ENCODE data around the gene CAMK2D. TPM values are rescaled to one million over a fixed set of nuclear protein-coding genes. Genes with fewer than 3 reads are reported as not detected.

The CAMK2D gene
- total RNA-seq, 1 donor from 2014 or later: 69.7 TPM

DNA sequence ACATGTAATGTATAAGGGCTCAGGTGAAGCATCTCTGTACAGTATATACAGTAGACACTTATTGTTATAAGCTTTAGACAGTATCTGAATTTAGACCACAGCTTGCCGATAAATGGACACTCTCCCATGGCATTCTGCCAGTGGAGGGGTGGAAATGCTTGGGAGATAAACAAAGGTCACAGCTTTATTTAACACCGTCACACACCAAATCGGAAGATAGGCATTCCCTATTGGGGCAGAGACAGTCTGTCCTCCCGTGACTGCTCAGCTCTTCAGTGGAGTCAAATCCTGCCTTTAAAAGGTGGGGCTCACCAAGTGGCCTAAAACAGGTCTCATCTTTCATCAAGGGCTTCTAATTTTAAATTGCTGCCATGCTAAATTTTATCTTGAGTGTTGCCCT lies 178.8 kb downstream of the CAMK2D start:
- FAIRE-seq (no peak), DNase-seq (ENCODE audit: low spot score in 2 of 2) (no peak)

- FAIRE-seq (no peak), DNase-seq (ENCODE audit: low spot score in 2 of 2) (no peak)
Measured at GRCh38 chr4:113579360-113579759, 182.2 kb downstream of the CAMK2D start.

DNA sequence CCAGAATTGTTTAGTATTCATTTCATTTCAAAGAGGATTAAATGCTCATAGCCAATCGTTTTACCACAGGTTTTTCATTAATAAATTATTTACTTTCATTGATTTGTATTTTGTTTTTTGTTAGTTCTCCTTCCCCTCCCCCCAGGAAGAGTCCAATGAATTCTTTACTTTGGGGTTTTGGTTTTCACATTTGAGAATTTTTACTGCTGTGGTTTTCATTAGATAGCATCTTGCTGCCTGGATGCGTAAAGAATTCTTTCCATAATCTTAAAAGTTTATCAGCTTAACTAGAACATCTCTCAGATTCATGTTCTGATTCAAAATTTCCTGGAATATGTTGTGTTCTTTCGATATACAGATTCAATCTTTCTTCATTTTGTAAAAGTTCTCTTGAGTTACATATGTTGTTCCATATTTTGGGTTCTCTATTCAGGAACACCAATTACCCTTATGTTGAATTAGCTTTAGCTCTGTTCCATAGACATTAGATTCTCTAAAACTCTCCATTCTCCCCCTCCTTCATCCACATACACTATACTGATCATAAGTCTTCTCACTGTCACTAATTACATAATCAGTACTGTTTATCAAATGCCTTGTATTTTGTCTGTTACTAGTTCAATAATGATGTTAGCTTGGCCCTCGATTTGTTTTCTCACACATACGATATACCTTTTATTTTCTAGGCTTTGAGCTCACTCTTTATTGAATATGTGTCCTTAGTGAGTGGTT lies 184.4 kb downstream of the CAMK2D start:
- FAIRE-seq: no peak

DNA sequence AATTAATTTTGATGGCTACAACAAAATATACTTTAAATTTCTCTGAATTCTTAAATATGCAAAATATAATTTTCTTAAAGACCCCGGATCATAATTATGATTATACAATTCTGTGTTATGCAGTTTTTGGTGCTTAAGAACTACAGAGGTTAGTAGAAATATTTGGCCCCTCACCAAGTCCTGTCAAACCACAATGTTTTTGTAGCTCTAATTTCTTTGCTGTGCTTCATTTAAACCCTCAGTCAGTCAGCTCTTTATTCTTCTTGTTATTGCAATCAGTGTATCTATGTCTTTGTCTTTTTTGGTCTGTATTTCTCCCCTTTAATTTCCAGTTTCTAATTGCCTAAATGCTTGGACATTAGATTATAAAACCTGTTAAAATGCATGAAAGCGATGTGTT lies 186.1 kb downstream of the CAMK2D start:
- no peak for DNase-seq (ENCODE audit: low spot score in 2 of 2)
- FAIRE-seq: no peak

More for the DNA sequence above, 184.4 kb downstream of the CAMK2D start:
- no peak for DNase-seq (ENCODE audit: low spot score in 2 of 2)

GRCh38 chr4:113574636-113575103 lies 186.9 kb downstream of the CAMK2D start:
- FAIRE-seq (no peak), DNase-seq (ENCODE audit: low spot score in 2 of 2) (no peak)

- DNase-seq (ENCODE audit: low spot score in 2 of 2) (no peak), FAIRE-seq (no peak)
Measured at GRCh38 chr4:113572620-113573019, 188.9 kb downstream of the CAMK2D start.

- DNase-seq (ENCODE audit: low spot score in 2 of 2) (no peak), FAIRE-seq (no peak)
Measured at GRCh38 chr4:113566015-113566795, 195.3 kb downstream of the CAMK2D start.

- FAIRE-seq: no peak
- DNase-seq (ENCODE audit: low spot score in 2 of 2): no peak
Measured at GRCh38 chr4:113565702-113566012, 195.9 kb downstream of the CAMK2D start.

- no peak for FAIRE-seq
- no peak for DNase-seq (ENCODE audit: low spot score in 2 of 2)
Measured at GRCh38 chr4:113564493-113564892, 197.0 kb downstream of the CAMK2D start.

DNA sequence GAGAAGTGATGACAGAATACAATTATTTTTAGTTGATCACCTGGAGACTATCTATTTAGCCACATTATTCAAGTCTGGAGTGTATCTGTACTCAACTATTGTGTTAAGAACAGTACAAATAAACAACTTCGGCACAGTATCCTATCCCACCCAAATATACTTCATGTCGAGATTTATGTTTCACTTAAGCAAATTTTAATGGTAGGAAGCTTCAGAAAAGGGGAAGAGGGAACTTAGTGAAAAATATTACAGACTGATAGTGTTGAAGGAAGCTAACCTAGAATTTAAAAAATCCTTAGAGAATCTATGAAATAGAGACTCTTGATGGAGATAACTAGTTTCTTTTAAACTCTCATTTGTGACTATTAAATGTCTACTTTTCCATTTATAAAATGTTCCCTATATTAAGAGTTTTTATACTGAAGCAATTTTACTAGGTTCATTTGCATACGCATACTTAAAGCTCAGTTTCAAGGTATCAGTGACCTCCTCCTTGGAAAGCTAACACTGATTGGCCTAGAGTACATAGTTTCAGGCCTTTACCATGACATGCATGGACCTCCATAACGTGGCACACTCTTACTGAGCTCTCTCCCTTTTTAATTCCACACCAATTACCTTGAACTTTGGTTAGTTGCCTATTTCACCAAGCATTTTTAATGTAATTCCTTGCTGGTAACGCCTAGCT lies 197.7 kb downstream of the CAMK2D start:
- no peak for DNase-seq (ENCODE audit: low spot score in 2 of 2)
- FAIRE-seq: no peak

- DNase-seq (ENCODE audit: low spot score in 2 of 2): no peak
- FAIRE-seq: no peak
Measured at GRCh38 chr4:113561758-113562157, 199.8 kb downstream of the CAMK2D start.

DNA sequence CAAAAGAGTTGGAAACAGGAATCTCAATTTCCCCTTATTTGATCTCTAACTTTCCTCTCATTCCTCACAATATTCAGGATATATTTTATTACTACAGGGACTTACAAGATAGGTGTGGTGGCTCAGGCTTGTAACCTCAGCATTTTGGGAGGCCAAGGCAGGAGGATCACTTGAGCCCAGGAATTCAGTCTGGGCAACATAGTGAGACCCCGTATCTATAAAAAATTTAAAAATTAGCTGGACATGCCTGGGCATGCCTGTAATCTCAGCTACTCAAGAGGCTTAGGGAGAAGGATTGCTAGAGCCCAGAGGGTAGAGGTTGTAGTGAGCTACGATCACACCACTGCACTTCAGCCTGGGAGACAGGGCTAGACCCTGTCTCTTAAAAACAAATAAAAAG lies 200.4 kb downstream of the CAMK2D start:
- no peak for FAIRE-seq
- no peak for DNase-seq (ENCODE audit: low spot score in 2 of 2)

- DNase-seq (ENCODE audit: low spot score in 2 of 2): no peak
- FAIRE-seq: no peak
Measured at GRCh38 chr4:113560579-113560978, 201.0 kb downstream of the CAMK2D start.

- no peak for DNase-seq (ENCODE audit: low spot score in 2 of 2)
- FAIRE-seq: no peak
Measured at GRCh38 chr4:113559947-113560346, 201.6 kb downstream of the CAMK2D start.

DNA sequence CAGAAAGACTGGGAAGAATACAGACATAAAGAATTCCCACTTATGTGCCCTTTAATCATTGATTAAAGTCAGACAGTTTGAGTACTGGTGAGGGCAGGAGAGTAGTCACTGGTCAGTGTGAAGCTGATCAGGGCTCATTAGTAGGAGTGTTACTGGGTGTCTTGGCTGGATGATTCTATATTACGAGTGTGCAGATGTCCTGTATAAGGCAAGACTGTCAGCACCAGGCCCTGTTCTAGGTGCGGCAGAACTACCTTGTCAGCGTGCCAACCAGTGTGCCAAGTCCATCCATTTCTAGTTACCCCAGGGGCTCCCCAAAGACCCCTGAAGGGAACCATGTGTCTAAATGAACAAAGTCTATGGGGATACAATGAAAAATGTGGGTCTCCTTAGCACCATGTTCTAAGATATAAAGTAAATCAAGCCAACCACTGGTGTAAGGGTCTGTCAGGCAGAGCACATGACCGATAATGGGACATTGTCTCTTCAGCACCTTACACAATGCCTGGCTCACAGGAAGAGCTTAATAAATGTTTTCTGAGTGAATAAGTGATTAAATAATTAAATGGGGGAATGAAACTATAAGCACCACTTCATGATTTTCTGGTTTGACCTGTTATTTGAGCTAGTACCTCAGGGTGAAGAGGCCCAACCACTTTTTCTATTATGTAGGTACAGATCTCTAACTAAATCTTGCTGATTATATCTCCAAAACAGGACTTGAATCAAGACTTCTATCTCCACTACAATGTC lies 205.0 kb downstream of the CAMK2D start:
- DNase-seq (ENCODE audit: low spot score in 2 of 2) (no peak), FAIRE-seq (no peak)

DNA sequence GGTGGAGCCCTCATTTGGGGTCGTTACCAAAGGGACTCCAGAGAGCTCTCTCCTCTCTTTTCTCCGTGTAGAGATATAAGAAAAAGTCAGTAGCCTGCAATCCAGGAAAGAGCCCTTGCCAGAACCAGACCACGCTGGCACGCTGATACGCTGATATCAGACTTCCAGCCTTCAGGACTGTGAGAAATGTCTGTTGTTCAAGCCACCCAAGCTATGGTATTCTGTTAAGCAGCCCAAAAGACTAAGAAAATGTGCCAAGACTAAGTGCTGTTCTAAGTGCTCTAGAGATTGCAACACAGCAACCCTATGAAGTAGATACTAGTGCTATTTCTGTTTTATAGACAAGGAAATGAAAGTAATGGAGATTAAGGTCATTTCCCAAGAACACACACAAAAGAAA lies 205.7 kb downstream of the CAMK2D start:
- no peak for FAIRE-seq
- DNase-seq (ENCODE audit: low spot score in 2 of 2): no peak

GRCh38 chr4:113553082-113553481 lies 208.5 kb downstream of the CAMK2D start:
- no peak for FAIRE-seq
- DNase-seq (ENCODE audit: low spot score in 2 of 2): no peak

DNA sequence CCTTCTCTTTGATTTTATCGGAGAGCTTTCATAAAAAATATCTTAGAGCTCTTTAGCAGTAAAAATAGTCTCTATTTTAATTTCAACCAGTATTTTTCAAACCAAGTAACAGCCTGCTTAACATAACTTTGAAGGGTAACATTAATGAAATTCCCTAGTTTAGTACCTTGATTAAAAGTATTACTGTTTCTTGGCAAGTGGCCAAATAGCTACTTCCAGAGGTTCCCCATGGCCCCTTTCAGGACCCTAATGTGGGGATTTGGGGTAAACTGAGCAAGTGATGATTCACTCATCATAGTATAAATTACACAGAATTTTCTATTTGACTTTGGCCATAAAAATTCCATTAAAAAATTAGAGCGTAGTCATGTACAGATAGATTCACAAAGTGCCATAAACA lies 211.0 kb downstream of the CAMK2D start:
- DNase-seq (ENCODE audit: low spot score in 2 of 2) (no peak), FAIRE-seq (no peak)

DNA sequence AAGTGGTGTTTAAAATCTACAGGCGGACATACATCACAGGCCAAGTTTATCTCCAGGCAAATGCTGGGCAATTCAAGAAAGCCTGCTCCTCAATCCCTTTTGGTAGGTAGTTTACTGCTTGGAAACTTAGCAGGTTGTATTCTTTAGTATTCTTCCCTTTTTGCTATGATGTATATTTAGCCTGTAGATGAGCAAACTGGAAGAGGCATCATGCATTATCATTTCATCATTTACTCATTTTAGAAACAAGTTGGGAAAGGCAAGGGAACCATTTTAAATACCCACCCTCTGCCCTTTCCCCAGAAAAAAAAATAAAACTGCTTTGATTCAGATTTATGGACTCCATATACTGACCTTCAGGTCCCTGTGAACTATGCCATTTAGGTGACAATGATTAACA lies 213.2 kb downstream of the CAMK2D start:
- no peak for FAIRE-seq
- no peak for DNase-seq (ENCODE audit: low spot score in 2 of 2)

DNA sequence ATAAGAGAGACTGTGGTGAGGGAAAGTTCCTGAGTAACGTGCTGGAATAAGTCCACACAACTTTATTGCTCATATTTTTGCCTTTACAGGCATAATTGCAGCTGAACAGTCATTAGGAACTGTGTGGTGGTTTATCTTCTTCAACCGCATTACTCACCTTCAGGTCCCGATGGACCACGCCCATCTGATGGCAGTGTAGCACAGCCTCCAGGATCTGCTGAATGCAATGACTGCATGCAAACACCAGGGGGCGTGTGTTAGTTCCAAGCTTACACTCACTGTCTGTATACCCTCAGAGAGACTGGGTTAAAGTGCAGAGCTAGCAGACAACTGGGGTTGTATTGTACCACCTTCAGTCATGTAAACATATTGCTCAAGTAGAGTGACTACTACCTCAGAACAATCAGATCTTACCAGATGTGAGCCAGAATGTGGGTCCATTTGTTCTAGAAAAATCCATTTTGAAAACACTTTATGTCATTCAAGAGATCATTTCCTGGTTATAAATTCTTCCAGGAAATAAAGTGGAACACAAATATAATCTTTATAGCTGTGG lies 214.0 kb downstream of the CAMK2D start:
- FAIRE-seq (peak; percentile 10), DNase-seq (ENCODE audit: low spot score in 2 of 2) (peak; percentile 24 to 43)
